Glutamatergic neuron (in vitro differentiated cells): Measurements from ENCODE around the gene GNA15. TPM values are rescaled to one million over a fixed set of nuclear protein-coding genes. Genes with fewer than 3 reads are reported as not detected.
A peak's percentile ranks its signal among the peaks of the same experiment; 100 is the strongest.

Source experiments
- DNase-seq: peaks from one replicate; pipeline ENCODE4 v3.0.0; 2022
- H3K27ac Mint-ChIP-seq: one replicate; pipeline ENCODE4 v1.8.0; 2020; ENCODE audit warnings: mild to moderate bottlenecking, mixed read lengths, inconsistent platforms; ENCODE audit not compliant: unreplicated experiment
- H3K27me3 Mint-ChIP-seq: one replicate; pipeline ENCODE4 v1.8.0; 2020; ENCODE audit warnings: mild to moderate bottlenecking, moderate library complexity, mixed read lengths, inconsistent platforms; ENCODE audit not compliant: unreplicated experiment
- H3K36me3 Mint-ChIP-seq: one replicate; pipeline ENCODE4 v1.8.0; 2020; ENCODE audit warnings: mild to moderate bottlenecking, mixed read lengths, inconsistent platforms; ENCODE audit not compliant: unreplicated experiment
- H3K4me1 Mint-ChIP-seq: one replicate; pipeline ENCODE4 v1.8.0; 2020; ENCODE audit warnings: mild to moderate bottlenecking, low read depth, mixed read lengths, inconsistent platforms; ENCODE audit not compliant: unreplicated experiment
- H3K4me3 Mint-ChIP-seq: one replicate; pipeline ENCODE4 v1.8.0; 2020; ENCODE audit warnings: mild to moderate bottlenecking, mixed read lengths, inconsistent platforms; ENCODE audit not compliant: unreplicated experiment
- H3K9me3 Mint-ChIP-seq: one replicate; pipeline ENCODE4 v1.8.0; 2020; ENCODE audit warnings: mild to moderate bottlenecking, moderate library complexity, mixed read lengths, inconsistent platforms; ENCODE audit not compliant: unreplicated experiment
- CTCF ChIP-seq: fragments of 200-600 bp; sonication (generic); IDR thresholded peaks from one replicate; pipeline ENCODE4 v1.5.0; 2021; ENCODE audit not compliant: partially characterized antibody, unreplicated experiment
- total RNA-seq: library from RNA; stranded (reverse); fragmentation: NEBNext Ultra II Directional; extraction: Animal tissue kit (Norgen Biotek cat#: 25700); gene quantifications from one replicate; pipeline ENCODE4 v1.2.1, GENCODE V29; 2021; ENCODE audit not compliant: unreplicated experiment

GNA15 gene
- total RNA-seq, 1 donor from 2014 or later, result not detected

DNA sequence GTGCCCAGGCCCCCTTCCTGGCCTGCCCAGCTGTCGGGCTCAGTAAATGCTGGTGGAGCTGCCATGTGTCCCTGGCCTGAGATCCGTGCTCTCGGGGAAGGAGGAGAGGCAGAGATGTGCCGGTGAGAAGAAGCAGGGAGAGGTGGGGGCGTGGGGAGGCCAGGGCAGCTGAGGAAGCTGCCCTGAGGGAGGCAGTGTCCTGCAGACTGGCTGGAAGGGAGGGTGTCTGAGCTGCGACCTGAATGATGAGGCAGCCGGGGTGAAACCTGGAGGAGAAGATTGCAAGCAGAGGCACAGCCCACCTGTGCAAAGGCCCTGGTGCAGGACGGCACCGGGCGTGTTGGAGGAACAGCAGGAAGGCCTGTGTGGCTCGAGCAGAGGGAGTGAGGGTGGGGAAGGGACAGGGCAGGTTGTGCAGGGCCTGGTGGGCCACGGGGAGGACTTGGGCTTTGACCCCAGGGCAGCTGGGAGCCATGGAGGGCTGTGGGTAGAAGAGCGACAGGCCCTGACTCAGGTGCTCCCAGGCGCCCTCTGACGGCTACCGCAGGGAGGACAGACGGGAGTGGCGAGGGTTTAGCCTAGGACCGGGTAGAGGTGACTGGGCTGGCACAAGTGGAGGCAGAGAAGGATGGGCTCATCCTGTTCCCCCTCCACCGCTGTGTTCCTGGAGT lies 74.6 kb downstream of the GNA15 start:
- no peak overlapping the region for H3K4me3 Mint-ChIP-seq
- TF ChIP-seq CTCF, result peak; percentile 40
- H3K4me1 Mint-ChIP-seq, result no peaks in the 10 kb centered on the region
- peaks cover 1% of the 10 kb centered on the region for H3K27me3 Mint-ChIP-seq
- no peak overlapping the region for H3K27ac Mint-ChIP-seq
- H3K9me3 Mint-ChIP-seq, result no peaks in the 10 kb centered on the region
- DNase-seq, result peak; percentile 81
- H3K36me3 Mint-ChIP-seq, result no peaks in the 10 kb centered on the region

GRCh38 chr19:3211191-3211590 lies 75.4 kb downstream of the GNA15 start:
- DNase-seq, result no peak
- no peaks in the 10 kb centered on the region for H3K4me1 Mint-ChIP-seq
- H3K9me3 Mint-ChIP-seq, result no peaks in the 10 kb centered on the region
- no peak overlapping the region for H3K4me3 Mint-ChIP-seq
- TF ChIP-seq CTCF, result no peak
- no peak overlapping the region for H3K27ac Mint-ChIP-seq
- H3K27me3 Mint-ChIP-seq, result peaks cover 1% of the 10 kb centered on the region
- H3K36me3 Mint-ChIP-seq, result no peaks in the 10 kb centered on the region

GRCh38 chr19:3213159-3213558 lies 77.3 kb downstream of the GNA15 start:
- Mint-ChIP-seq H3K36me3 (no peaks in the 10 kb centered on the region), H3K4me1 (no peaks in the 10 kb centered on the region), H3K27ac (no peak overlapping the region), H3K9me3 (no peaks in the 10 kb centered on the region), H3K4me3 (no peak overlapping the region), H3K27me3 (peaks cover 1% of the 10 kb centered on the region)
- no peak for DNase-seq
- TF ChIP-seq CTCF, result no peak

Other genes with a start within 250 kb of the GNA15 start
- gene ZNF57, start 235.1 kb upstream of the GNA15 start, total RNA-seq, result 2.7 TPM
- gene ZNF77, start 191.1 kb upstream of the GNA15 start, total RNA-seq, result 4.8 TPM
- gene TLE6, start 158.5 kb upstream of the GNA15 start, total RNA-seq, result not detected
- not detected for gene TLE2, start 106.8 kb upstream of the GNA15 start, total RNA-seq
- 258 TPM for gene TLE5, start 73.5 kb upstream of the GNA15 start, total RNA-seq
- 32.4 TPM for gene GNA11, start 41.7 kb upstream of the GNA15 start, total RNA-seq
- not detected for gene S1PR4, start 42.7 kb downstream of the GNA15 start, total RNA-seq
- gene NCLN, start 49.9 kb downstream of the GNA15 start, total RNA-seq, result 54.4 TPM
- 12.5 TPM for gene CELF5, start 88.6 kb downstream of the GNA15 start, total RNA-seq
- 2.0 TPM for gene NFIC, start 230.6 kb downstream of the GNA15 start, total RNA-seq